ENCODE results near the gene FHDC1. TPM values are rescaled to one million over a fixed set of nuclear protein-coding genes. Genes with fewer than 3 reads are reported as not detected.

Gene FHDC1
- total RNA-seq, 1 experiment from 2014 or later, result 6.0 TPM

GRCh38 chr4:152961014-152961772, 25.1 kb downstream of the FHDC1 start:
- intact Hi-C loops (cut with micrococcal nuclease; ENCODE audit: unreplicated experiment), result no loop called here
- Mint-ChIP-seq H3K27ac (ENCODE audit: unreplicated experiment) (no peak overlapping the region), H3K36me3 (ENCODE audit: insufficient read depth, unreplicated experiment) (peaks cover 7% of the 10 kb centered on the region), H3K9me3 (ENCODE audit: low read depth, unreplicated experiment) (no peaks in the 10 kb centered on the region), H3K27me3 (ENCODE audit: unreplicated experiment) (no peaks in the 10 kb centered on the region), H3K4me3 (ENCODE audit: low read depth, unreplicated experiment) (no peak overlapping the region), H3K4me1 (ENCODE audit: low read depth, unreplicated experiment) (peaks cover 21% of the 10 kb centered on the region)
- CTCF ChIA-PET, result interaction anchor here (0.6 kb wide), 1 partner anchor 282 kb away, joined by 9 read pairs; no protein-coding TSS in a partner anchor
- BruUV-seq (replicated peaks), result no TSS peak
- DNase-seq, result no peak
- TF ChIP-seq CTCF (IDR thresholded peaks at IDR 0.05; ENCODE audit: unreplicated experiment), result no peak

- Mint-ChIP-seq H3K4me1 (ENCODE audit: low read depth, unreplicated experiment) (peaks cover 18% of the 10 kb centered on the region), H3K27me3 (ENCODE audit: unreplicated experiment) (no peaks in the 10 kb centered on the region), H3K27ac (ENCODE audit: unreplicated experiment) (no peak overlapping the region), H3K9me3 (ENCODE audit: low read depth, unreplicated experiment) (no peaks in the 10 kb centered on the region), H3K4me3 (ENCODE audit: low read depth, unreplicated experiment) (no peak overlapping the region), H3K36me3 (ENCODE audit: insufficient read depth, unreplicated experiment) (peaks cover 7% of the 10 kb centered on the region)
- intact Hi-C loops (cut with micrococcal nuclease; ENCODE audit: unreplicated experiment), result no loop called here
- no peak for TF ChIP-seq CTCF (IDR thresholded peaks at IDR 0.05; ENCODE audit: unreplicated experiment)
- BruUV-seq (replicated peaks), result no TSS peak
- CTCF ChIA-PET, result no interaction called here
- no peak for DNase-seq
Measured at GRCh38 chr4:152961773-152962115, 25.6 kb downstream of the FHDC1 start.

- Mint-ChIP-seq H3K4me3 (ENCODE audit: low read depth, unreplicated experiment) (no peak overlapping the region), H3K4me1 (ENCODE audit: low read depth, unreplicated experiment) (peaks cover 14% of the 10 kb centered on the region), H3K27ac (ENCODE audit: unreplicated experiment) (no peak overlapping the region), H3K27me3 (ENCODE audit: unreplicated experiment) (no peaks in the 10 kb centered on the region), H3K9me3 (ENCODE audit: low read depth, unreplicated experiment) (no peaks in the 10 kb centered on the region), H3K36me3 (ENCODE audit: insufficient read depth, unreplicated experiment) (peaks cover 7% of the 10 kb centered on the region)
- BruUV-seq (replicated peaks), result no TSS peak
- TF ChIP-seq CTCF (IDR thresholded peaks at IDR 0.05; ENCODE audit: unreplicated experiment), result no peak
- CTCF ChIA-PET, result no interaction called here
- intact Hi-C loops (cut with micrococcal nuclease; ENCODE audit: unreplicated experiment), result no loop called here
- no peak for DNase-seq
Measured at GRCh38 chr4:152962150-152962549, 26.0 kb downstream of the FHDC1 start.

GRCh38 chr4:152964335-152964734, 28.2 kb downstream of the FHDC1 start:
- Mint-ChIP-seq H3K4me3 (ENCODE audit: low read depth, unreplicated experiment) (no peak overlapping the region), H3K27ac (ENCODE audit: unreplicated experiment) (no peak overlapping the region), H3K36me3 (ENCODE audit: insufficient read depth, unreplicated experiment) (peaks cover 7% of the 10 kb centered on the region), H3K27me3 (ENCODE audit: unreplicated experiment) (no peaks in the 10 kb centered on the region), H3K4me1 (ENCODE audit: low read depth, unreplicated experiment) (no peaks in the 10 kb centered on the region), H3K9me3 (ENCODE audit: low read depth, unreplicated experiment) (no peaks in the 10 kb centered on the region)
- no TSS peak for BruUV-seq (replicated peaks)
- no peak for DNase-seq
- CTCF ChIA-PET, result interaction anchor here (0.6 kb wide), 1 partner anchor 89 kb away, joined by 4 read pairs; no protein-coding TSS in a partner anchor
- no peak for TF ChIP-seq CTCF (IDR thresholded peaks at IDR 0.05; ENCODE audit: unreplicated experiment)
- intact Hi-C loops (cut with micrococcal nuclease; ENCODE audit: unreplicated experiment), result no loop called here
